Measurements from ENCODE around the gene RFK.

DNA sequence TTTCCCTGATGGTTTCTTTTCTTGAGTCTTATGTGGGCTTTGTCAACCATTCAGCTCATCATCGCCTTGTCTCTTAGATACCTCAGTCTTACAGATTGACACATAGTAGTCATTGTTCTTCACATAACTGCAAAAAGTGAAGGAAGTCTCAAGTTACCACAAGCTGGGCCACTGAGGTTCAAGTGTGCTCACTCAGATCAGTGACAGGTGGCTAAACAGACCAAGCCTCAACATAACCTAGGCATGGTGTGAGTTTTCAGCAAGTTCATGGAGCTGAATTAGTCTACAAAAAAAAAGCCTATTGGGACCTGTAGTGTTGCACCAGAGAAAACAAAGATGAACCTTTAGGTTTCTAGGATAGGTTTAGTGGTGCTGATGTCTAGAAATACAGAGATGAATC is 58.2 kb downstream of the RFK start:
- TF ChIP-seq CHD2 (IDR thresholded peaks at IDR 0.05; ENCODE audit: low read depth, low read length) = no peak
- TF ChIP-seq RAD21 (CRISPR knock-in tag; conservative IDR thresholded peaks at IDR 0.05 in 1 of 2, IDR thresholded peaks at IDR 0.05 in 1 of 2) = no peak
- no peak for TF ChIP-seq HMG20A (CRISPR knock-in tag; conservative IDR thresholded peaks at IDR 0.05)
- TF ChIP-seq HNRNPH1 (optimal IDR thresholded peaks at IDR 0.05; ENCODE audit: low read depth, low read length) = no peak
- TF ChIP-seq TSHZ1 (CRISPR knock-in tag; IDR thresholded peaks at IDR 0.05) = no peak
- TF ChIP-seq SMARCB1 (IDR thresholded peaks at IDR 0.05; ENCODE audit: insufficient read length, low read depth) = no peak
- no peak for TF ChIP-seq SAFB2 (IDR thresholded peaks at IDR 0.05; ENCODE audit: borderline replicate concordance, low read depth, low read length, severe bottlenecking)
- TF ChIP-seq FOXP1 (CRISPR knock-in tag; IDR thresholded peaks at IDR 0.05) = no peak
- no peak for TF ChIP-seq PBX2 (CRISPR knock-in tag; IDR thresholded peaks at IDR 0.05; ENCODE audit: low read depth)
- TF ChIP-seq PBX2 (tag; conservative IDR thresholded peaks at IDR 0.05; ENCODE audit: low read depth) = no peak
- no peak for TF ChIP-seq CTCF (IDR thresholded peaks at IDR 0.05 in 2 of 3, conservative IDR thresholded peaks at IDR 0.05 in 1 of 3; ENCODE audit: insufficient read depth in 2 of 3, low read depth in 1 of 3, low read length in 3 of 3)
- TF ChIP-seq, protein P1, sequence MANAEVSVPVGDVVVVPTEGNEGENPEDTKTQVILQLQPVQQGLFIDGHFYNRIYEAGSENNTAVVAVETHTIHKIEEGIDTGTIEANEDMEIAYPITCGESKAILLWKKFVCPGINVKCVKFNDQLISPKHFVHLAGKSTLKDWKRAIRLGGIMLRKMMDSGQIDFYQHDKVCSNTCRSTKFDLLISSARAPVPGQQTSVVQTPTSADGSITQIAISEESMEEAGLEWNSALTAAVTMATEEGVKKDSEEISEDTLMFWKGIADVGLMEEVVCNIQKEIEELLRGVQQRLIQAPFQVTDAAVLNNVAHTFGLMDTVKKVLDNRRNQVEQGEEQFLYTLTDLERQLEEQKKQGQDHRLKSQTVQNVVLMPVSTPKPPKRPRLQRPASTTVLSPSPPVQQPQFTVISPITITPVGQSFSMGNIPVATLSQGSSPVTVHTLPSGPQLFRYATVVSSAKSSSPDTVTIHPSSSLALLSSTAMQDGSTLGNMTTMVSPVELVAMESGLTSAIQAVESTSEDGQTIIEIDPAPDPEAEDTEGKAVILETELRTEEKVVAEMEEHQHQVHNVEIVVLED (CRISPR knock-in tag; IDR thresholded peaks at IDR 0.05) = no peak
